Neural cell (in vitro differentiated cells): ENCODE measurements around the gene EXOC4. TPM values are rescaled to one million over a fixed set of nuclear protein-coding genes. Genes with fewer than 3 reads are reported as not detected.

Source experiments
- H2AFZ ChIP-seq: fragments of 200-600, 300-800 bp; sonication (generic), shearing (Covaris generic); 2 replicates; pipeline ENCODE4 v1.6.0; 2014; ENCODE audit warnings: low read depth, mild to moderate bottlenecking, antibody characterized with exemption, low read length, moderate library complexity
- H3F3A ChIP-seq: fragments of 200-600 bp; shearing (Covaris generic); 2 replicates; pipeline ENCODE4 v1.6.1; 2016; ENCODE audit warnings: mild to moderate bottlenecking, moderate library complexity, mixed read lengths, antibody characterized with exemption, low read length; ENCODE audit not compliant: insufficient read depth, poor library complexity, severe bottlenecking
- H3K27ac ChIP-seq: fragments of 200-600, 300-800 bp; sonication (generic), shearing (Covaris generic); 2 replicates; pipeline ENCODE4 v1.5.1; 2014; ENCODE audit warnings: mild to moderate bottlenecking, low read length, moderate library complexity
- H3K27me3 ChIP-seq: fragments of 300-800, 200-600 bp; sonication (generic), shearing (Covaris generic); 2 replicates; pipeline ENCODE4 v1.6.0; 2014; ENCODE audit warnings: mild to moderate bottlenecking, low read depth, low read length, moderate library complexity; ENCODE audit not compliant: insufficient read depth
- H3K36me3 ChIP-seq: fragments of 300-800, 200-600 bp; sonication (generic), shearing (Covaris generic); 2 replicates; pipeline ENCODE4 v1.5.1; 2014; ENCODE audit warnings: mild to moderate bottlenecking, antibody characterized with exemption, low read length, moderate library complexity; ENCODE audit not compliant: insufficient read depth
- H3K4me2 ChIP-seq: fragments of 300-800, 200-600 bp; sonication (generic), shearing (Covaris generic); 2 replicates; pipeline ENCODE4 v1.6.0; 2014; ENCODE audit warnings: mild to moderate bottlenecking, low read length
- H3K4me3 ChIP-seq: fragments of 300-800, 200-600 bp; sonication (generic), shearing (Covaris generic); 2 replicates; pipeline ENCODE4 v1.5.1; 2014; ENCODE audit warnings: mild to moderate bottlenecking, low read length, moderate library complexity
- H3K79me2 ChIP-seq: fragments of 200-600 bp; shearing (Covaris generic); replicated peaks from 2 replicates; pipeline ENCODE4 v1.6.0; 2014; ENCODE audit warnings: mild to moderate bottlenecking, low read length, moderate library complexity; ENCODE audit not compliant: insufficient read depth
- H3K9ac ChIP-seq: fragments of 300-800, 200-600 bp; sonication (generic), shearing (Covaris generic); 2 replicates; pipeline ENCODE4 v1.6.1; 2016; ENCODE audit warnings: mild to moderate bottlenecking, low read length, mixed read lengths
- H3K9me2 ChIP-seq: fragments of 200-600 bp; shearing (Covaris generic); 2 replicates; pipeline ENCODE4 v1.6.1; 2016; ENCODE audit warnings: mild to moderate bottlenecking, low read length, mixed read lengths; ENCODE audit not compliant: insufficient read depth
- H3K9me3 ChIP-seq: fragments of 200-600, 300-800 bp; sonication (generic), shearing (Covaris generic); 2 replicates; pipeline ENCODE4 v1.6.1; 2016; ENCODE audit warnings: mild to moderate bottlenecking, mixed run types, low read length, moderate library complexity, mixed read lengths
- H4K20me1 ChIP-seq: fragments of 200-600 bp; shearing (Covaris generic); 2 replicates; pipeline ENCODE4 v1.6.1; 2016; ENCODE audit warnings: mild to moderate bottlenecking, mixed run types; ENCODE audit not compliant: insufficient read depth
- EP300 ChIP-seq: fragments of 450-650 bp; conservative IDR thresholded peaks from 2 replicates; pipeline ENCODE4 v1.6.1; 2014; ENCODE audit warnings: antibody characterized with exemption, mild to moderate bottlenecking, moderate library complexity; ENCODE audit not compliant: poor library complexity, severe bottlenecking
- EZH2 ChIP-seq: fragments of 200-600, 300-800 bp; shearing (Covaris generic), sonication (generic); IDR thresholded peaks from 2 replicates; pipeline ENCODE4 v1.6.1; 2014; ENCODE audit warnings: antibody characterized with exemption, low read length, borderline replicate concordance, mild to moderate bottlenecking; ENCODE audit not compliant: insufficient read depth, poor library complexity, severe bottlenecking
- MXI1 ChIP-seq: fragments of 450-650 bp; conservative IDR thresholded peaks from 2 replicates; pipeline ENCODE4 v1.6.1; 2014; ENCODE audit warnings: antibody characterized with exemption, mild to moderate bottlenecking; ENCODE audit not compliant: poor library complexity, severe bottlenecking
- POLR2AphosphoS5 ChIP-seq: IDR thresholded peaks from 2 replicates; pipeline ENCODE4 v1.6.1; 2012
- RAD21 ChIP-seq: fragments of 450-650 bp; conservative IDR thresholded peaks from 2 replicates; pipeline ENCODE4 v1.6.1; 2014; ENCODE audit warnings: antibody characterized with exemption, mild to moderate bottlenecking, moderate library complexity
- SMC3 ChIP-seq: fragments of 450-650 bp; conservative IDR thresholded peaks from 2 replicates; pipeline ENCODE4 v1.6.1; 2014; ENCODE audit warnings: antibody characterized with exemption, mild to moderate bottlenecking, moderate library complexity; ENCODE audit not compliant: poor library complexity
- TAF1 ChIP-seq: IDR thresholded peaks from 2 replicates; pipeline ENCODE4 v1.6.1; 2012; ENCODE audit warnings: low read depth
- polyA plus RNA-seq: library from polyadenylated mRNA; depleted of rRNA; stranded (reverse); fragments of >200 nt; gene quantifications from 2 replicates; pipeline ENCODE4 v1.2.3, GENCODE V29; 2014
- TF ChIP-seq, protein P1 (sequence below): IDR thresholded peaks from 2 replicates; pipeline ENCODE4 v1.6.1; 2012; ENCODE audit warnings: borderline replicate concordance
- TF ChIP-seq, protein P2 (sequence below): fragments of 450-650 bp; IDR thresholded peaks from 2 replicates; pipeline ENCODE4 v1.5.1; 2014; ENCODE audit warnings: antibody characterized with exemption, mild to moderate bottlenecking, moderate library complexity; ENCODE audit not compliant: poor library complexity, severe bottlenecking

EXOC4 gene
- polyA plus RNA-seq, 1 donor from 2014 or later, result 36.5 TPM

- Histone ChIP-seq H3K9ac (no peak overlapping the region), H3K4me2 (no peak overlapping the region), H3F3A (no peaks in the 10 kb centered on the region), H4K20me1 (no peaks in the 10 kb centered on the region), H3K79me2 (peaks cover 24% of the 10 kb centered on the region), H3K27me3 (no peaks in the 10 kb centered on the region), H3K27ac (no peak overlapping the region), H3K9me3 (no peaks in the 10 kb centered on the region), H3K9me2 (no peaks in the 10 kb centered on the region), H3K36me3 (no peaks in the 10 kb centered on the region), H2AFZ (no peak overlapping the region), H3K4me3 (no peak overlapping the region)
- TF ChIP-seq TAF1 (no peak), EZH2 (no peak), RAD21 (no peak), MXI1 (no peak), SMC3 (no peak)
- TF ChIP-seq, protein P1, sequence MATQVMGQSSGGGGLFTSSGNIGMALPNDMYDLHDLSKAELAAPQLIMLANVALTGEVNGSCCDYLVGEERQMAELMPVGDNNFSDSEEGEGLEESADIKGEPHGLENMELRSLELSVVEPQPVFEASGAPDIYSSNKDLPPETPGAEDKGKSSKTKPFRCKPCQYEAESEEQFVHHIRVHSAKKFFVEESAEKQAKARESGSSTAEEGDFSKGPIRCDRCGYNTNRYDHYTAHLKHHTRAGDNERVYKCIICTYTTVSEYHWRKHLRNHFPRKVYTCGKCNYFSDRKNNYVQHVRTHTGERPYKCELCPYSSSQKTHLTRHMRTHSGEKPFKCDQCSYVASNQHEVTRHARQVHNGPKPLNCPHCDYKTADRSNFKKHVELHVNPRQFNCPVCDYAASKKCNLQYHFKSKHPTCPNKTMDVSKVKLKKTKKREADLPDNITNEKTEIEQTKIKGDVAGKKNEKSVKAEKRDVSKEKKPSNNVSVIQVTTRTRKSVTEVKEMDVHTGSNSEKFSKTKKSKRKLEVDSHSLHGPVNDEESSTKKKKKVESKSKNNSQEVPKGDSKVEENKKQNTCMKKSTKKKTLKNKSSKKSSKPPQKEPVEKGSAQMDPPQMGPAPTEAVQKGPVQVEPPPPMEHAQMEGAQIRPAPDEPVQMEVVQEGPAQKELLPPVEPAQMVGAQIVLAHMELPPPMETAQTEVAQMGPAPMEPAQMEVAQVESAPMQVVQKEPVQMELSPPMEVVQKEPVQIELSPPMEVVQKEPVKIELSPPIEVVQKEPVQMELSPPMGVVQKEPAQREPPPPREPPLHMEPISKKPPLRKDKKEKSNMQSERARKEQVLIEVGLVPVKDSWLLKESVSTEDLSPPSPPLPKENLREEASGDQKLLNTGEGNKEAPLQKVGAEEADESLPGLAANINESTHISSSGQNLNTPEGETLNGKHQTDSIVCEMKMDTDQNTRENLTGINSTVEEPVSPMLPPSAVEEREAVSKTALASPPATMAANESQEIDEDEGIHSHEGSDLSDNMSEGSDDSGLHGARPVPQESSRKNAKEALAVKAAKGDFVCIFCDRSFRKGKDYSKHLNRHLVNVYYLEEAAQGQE, result no peak
Measured at GRCh38 chr7:133265821-133266220, 12.9 kb downstream of the EXOC4 start.

GRCh38 chr7:133268355-133268754, 15.5 kb downstream of the EXOC4 start:
- Histone ChIP-seq H3K4me2 (no peak overlapping the region), H3K79me2 (peaks cover 18% of the 10 kb centered on the region), H3K9ac (no peak overlapping the region), H3K9me2 (no peaks in the 10 kb centered on the region), H3K4me3 (no peak overlapping the region), H3K27ac (no peak overlapping the region), H3K9me3 (no peaks in the 10 kb centered on the region), H4K20me1 (no peaks in the 10 kb centered on the region), H3K36me3 (no peaks in the 10 kb centered on the region), H2AFZ (no peak overlapping the region), H3F3A (no peaks in the 10 kb centered on the region), H3K27me3 (no peaks in the 10 kb centered on the region)
- no peak for TF ChIP-seq MXI1
- TF ChIP-seq, protein P1, result no peak
- no peak for TF ChIP-seq TAF1
- TF ChIP-seq EZH2, result no peak
- no peak for TF ChIP-seq RAD21
- TF ChIP-seq POLR2AphosphoS5, result no peak
- TF ChIP-seq, protein P2, sequence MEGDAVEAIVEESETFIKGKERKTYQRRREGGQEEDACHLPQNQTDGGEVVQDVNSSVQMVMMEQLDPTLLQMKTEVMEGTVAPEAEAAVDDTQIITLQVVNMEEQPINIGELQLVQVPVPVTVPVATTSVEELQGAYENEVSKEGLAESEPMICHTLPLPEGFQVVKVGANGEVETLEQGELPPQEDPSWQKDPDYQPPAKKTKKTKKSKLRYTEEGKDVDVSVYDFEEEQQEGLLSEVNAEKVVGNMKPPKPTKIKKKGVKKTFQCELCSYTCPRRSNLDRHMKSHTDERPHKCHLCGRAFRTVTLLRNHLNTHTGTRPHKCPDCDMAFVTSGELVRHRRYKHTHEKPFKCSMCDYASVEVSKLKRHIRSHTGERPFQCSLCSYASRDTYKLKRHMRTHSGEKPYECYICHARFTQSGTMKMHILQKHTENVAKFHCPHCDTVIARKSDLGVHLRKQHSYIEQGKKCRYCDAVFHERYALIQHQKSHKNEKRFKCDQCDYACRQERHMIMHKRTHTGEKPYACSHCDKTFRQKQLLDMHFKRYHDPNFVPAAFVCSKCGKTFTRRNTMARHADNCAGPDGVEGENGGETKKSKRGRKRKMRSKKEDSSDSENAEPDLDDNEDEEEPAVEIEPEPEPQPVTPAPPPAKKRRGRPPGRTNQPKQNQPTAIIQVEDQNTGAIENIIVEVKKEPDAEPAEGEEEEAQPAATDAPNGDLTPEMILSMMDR, result no peak
- TF ChIP-seq SMC3, result no peak
- no peak for TF ChIP-seq EP300
